Motor neuron (in vitro differentiated cells): ENCODE results near the gene TCAF1. TPM values are rescaled to one million over a fixed set of nuclear protein-coding genes. Genes with fewer than 3 reads are reported as not detected.

Experiments used
- ATAC-seq, 8 experiments: fragments of 200-7000 bp; cut with Tn5 transposase; replicated peaks in 6 of 8; 2 replicates each; pipeline ENCODE4 v1.8.0; 2021; ENCODE audit warnings: mild to moderate bottlenecking in 8 of 8, moderate library complexity in 8 of 8
- H3K27ac ChIP-seq, 2 donors: fragments of 250-450 bp; sonication (Bioruptor Pico); 2 replicates each; pipeline ENCODE4 v1.9.0; 2021; ENCODE audit warnings: antibody characterized with exemption in 2 of 2, mild to moderate bottlenecking in 2 of 2, moderate library complexity in 1 of 2
- H3K4me1 ChIP-seq, 2 donors: fragments of 250-450 bp; sonication (Bioruptor Pico); replicated peaks in 1 of 2; 2 replicates each; pipeline ENCODE4 v1.6.1; 2021; ENCODE audit warnings: antibody characterized with exemption in 2 of 2, mild to moderate bottlenecking in 2 of 2, moderate library complexity in 1 of 2
- H3K4me3 ChIP-seq, 5 donors: fragments of 250-450 bp; sonication (Bioruptor Pico); 2 replicates each; pipeline ENCODE4 v1.9.0; 2021; ENCODE audit warnings: antibody characterized with exemption in 5 of 5, mild to moderate bottlenecking in 5 of 5, moderate library complexity in 4 of 5
- WGBS, 10 experiments: fragments of 450-650 bp; shearing (Covaris generic); methylation state at CpG; one replicate each; pipeline ENCODE4 v1.0.0; 2022; 5-methylcytosine and 5-hydroxymethylcytosine counted together
- in situ Hi-C, 9 experiments: fragments of 400-800 bp; cut with MboI; loops; one replicate each; pipeline ENCODE4 v1.15.0; 2021; ENCODE audit warnings: low sequenced_read_pairs in 9 of 9, low pct_unique_long_range_greater_than_20kb in 2 of 9; ENCODE audit not compliant: unreplicated experiment in 9 of 9
- total RNA-seq, 8 experiments: library from RNA; unstranded; fragments of 300-600 nt; gene quantifications; 2 replicates each; pipeline versions ENCODE4 v1.2.3 to v1.2.4, GENCODE V29; 2022

The TCAF1 gene
- total RNA-seq, 8 experiments from 2014 or later, result 18.3 to 123 (median 83.9) TPM

- no peak overlapping the region for H3K4me3 ChIP-seq
- ATAC-seq, result no peak
- in situ Hi-C loops, result loop anchor here in 1 of 9 experiments (25.0 kb wide), 1 partner anchor 97 kb away; the partner anchor contains the start of gene OR6B1
- WGBS, 10 experiments, result 32 to 100% (median 69%) methylated on average over 1 to 7 of the region's 7 CpGs
- no peaks in the 10 kb centered on the region for H3K4me1 ChIP-seq
- no peak overlapping the region for H3K27ac ChIP-seq
These were observed 13.1 kb upstream of the TCAF1 start for GRCh38 chr7:143914938-143915652.

GRCh38 chr7:143913945-143914615 lies 12.1 kb upstream of the TCAF1 start:
- ATAC-seq, result no peak
- in situ Hi-C loops, result loop anchor here in 1 of 9 experiments (25.0 kb wide), 1 partner anchor 98 kb away; the partner anchor contains the start of gene OR6B1
- H3K4me3 ChIP-seq, result no peak overlapping the region

GRCh38 chr7:143910473-143911248 lies 8.7 kb upstream of the TCAF1 start:
- no peak for ATAC-seq
- Histone ChIP-seq H3K4me3 (no peak overlapping the region), H3K4me1 (no peaks in the 10 kb centered on the region), H3K27ac (no peak overlapping the region)
- WGBS, 10 experiments, result 36 to 100% (median 82%) methylated on average over 1 to 3 of the region's 3 CpGs; no CpG with 5 or more reads in 3 of the 10 experiments
- in situ Hi-C loops, result loop anchor here in 1 of 9 experiments (25.0 kb wide), 1 partner anchor 102 kb away; the partner anchor contains the start of gene OR6B1

More at GRCh38 chr7:143913945-143914615, 12.1 kb upstream of the TCAF1 start:
- WGBS, 10 experiments, result 10 to 100% (median 44%) methylated on average over 1 to 3 of the region's 3 CpGs
- Histone ChIP-seq H3K4me1 (no peaks in the 10 kb centered on the region), H3K27ac (no peak overlapping the region)

GRCh38 chr7:143909863-143910262 lies 7.9 kb upstream of the TCAF1 start:
- 0 to 95% (median 49%) methylated on average over 1 to 3 of the region's 3 CpGs; no CpG with 5 or more reads in 4 of the 10 experiments for WGBS, 10 experiments

GRCh38 chr7:143908120-143908519 lies 6.1 kb upstream of the TCAF1 start:
- 5 to 100% (median 72%) methylated on average over 2 to 5 of the region's 5 CpGs for WGBS, 10 experiments
- in situ Hi-C loops, result loop anchor here in 1 of 9 experiments (25.0 kb wide), 1 partner anchor 104 kb away; the partner anchor contains the start of gene OR6B1
- no peak for ATAC-seq
- H3K27ac ChIP-seq, result no peak overlapping the region
- H3K4me3 ChIP-seq, result no peak overlapping the region
- no peaks in the 10 kb centered on the region for H3K4me1 ChIP-seq

More at GRCh38 chr7:143909863-143910262, 7.9 kb upstream of the TCAF1 start:
- no peak for ATAC-seq
- no peaks in the 10 kb centered on the region for H3K4me1 ChIP-seq
- H3K27ac ChIP-seq, result no peak overlapping the region
- in situ Hi-C loops, result loop anchor here in 1 of 9 experiments (25.0 kb wide), 1 partner anchor 102 kb away; the partner anchor contains the start of gene OR6B1
- no peak overlapping the region for H3K4me3 ChIP-seq

GRCh38 chr7:143906895-143907294 lies 4.9 kb upstream of the TCAF1 start:
- no peak overlapping the region for H3K27ac ChIP-seq
- 67 to 100% (median 96%) methylated on average over 1 to 4 of the region's 5 CpGs; no CpG with 5 or more reads in 4 of the 10 experiments for WGBS, 10 experiments
- H3K4me1 ChIP-seq, result no peaks in the 10 kb centered on the region
- H3K4me3 ChIP-seq, result no peak overlapping the region
- in situ Hi-C loops, result loop anchor here in 1 of 9 experiments (25.0 kb wide), 1 partner anchor 105 kb away; the partner anchor contains the start of gene OR6B1
- no peak for ATAC-seq

GRCh38 chr7:143906151-143906550 lies 4.2 kb upstream of the TCAF1 start:
- WGBS, 10 experiments, result 79 to 95% (median 90%) methylated on average over 2 to 9 of the region's 9 CpGs; no CpG with 5 or more reads in 1 of the 10 experiments
- ATAC-seq, result no peak
- Histone ChIP-seq H3K4me1 (no peaks in the 10 kb centered on the region), H3K4me3 (no peak overlapping the region), H3K27ac (no peak overlapping the region)
- in situ Hi-C loops, result loop anchor here in 1 of 9 experiments (25.0 kb wide), 1 partner anchor 106 kb away; the partner anchor contains the start of gene OR6B1

- in situ Hi-C loops, result loop anchor here in 1 of 9 experiments (25.0 kb wide), 1 partner anchor 107 kb away; the partner anchor contains the start of gene OR6B1
- no peak for ATAC-seq
- Histone ChIP-seq H3K27ac (no peak overlapping the region), H3K4me1 (peaks cover 0 to 2% of the 10 kb centered on the region in 2 donors), H3K4me3 (no peak overlapping the region)
- 29 to 100% (median 68%) methylated on average over 1 of the region's 1 CpG; no CpG with 5 or more reads in 4 of the 10 experiments for WGBS, 10 experiments
These were observed 3.5 kb upstream of the TCAF1 start for GRCh38 chr7:143905509-143905908.

- no peak for ATAC-seq
- H3K4me1 ChIP-seq, result peaks cover 9 to 15% of the 10 kb centered on the region in 2 donors
- in situ Hi-C loops, result loop anchor here in 1 of 9 experiments (25.0 kb wide), 1 partner anchor 110 kb away; the partner anchor contains the start of gene OR6B1
These were observed 440 bp upstream of the TCAF1 start for GRCh38 chr7:143902332-143902899.

GRCh38 chr7:143901332-143901667 lies 676 bp downstream of the TCAF1 start:
- in situ Hi-C loops, result loop anchor here in 1 of 9 experiments (25.0 kb wide), 1 partner anchor 111 kb away; the partner anchor contains the start of gene OR6B1
- ATAC-seq, result peak; percentile 22 to 50 (median 38)
- Histone ChIP-seq H3K4me3 (peak overlapping the region; percentile 75 to 99 (median 80)), H3K4me1 (peaks cover 9 to 15% of the 10 kb centered on the region in 2 donors), H3K27ac (peak overlapping the region; percentile 84 to 85)
- WGBS, 10 experiments, result 0% methylated on average over 1 to 7 of the region's 14 CpGs; no CpG with 5 or more reads in 4 of the 10 experiments

More at GRCh38 chr7:143902332-143902899, 440 bp upstream of the TCAF1 start:
- Histone ChIP-seq H3K4me3 (peak overlapping the region; percentile 75 to 99 (median 80)), H3K27ac (peak overlapping the region in 1 of 2 donors; percentile 33)
- WGBS, 10 experiments, result 0 to 100% (median 80%) methylated on average over 1 to 7 of the region's 14 CpGs; no CpG with 5 or more reads in 3 of the 10 experiments

GRCh38 chr7:143900230-143900766 lies 1.7 kb downstream of the TCAF1 start:
- Histone ChIP-seq H3K4me1 (peaks cover 9 to 15% of the 10 kb centered on the region in 2 donors), H3K4me3 (peak overlapping the region; percentile 75 to 99 (median 80)), H3K27ac (peak overlapping the region; percentile 13 to 59)
- 13 to 100% (median 34%) methylated on average over 1 to 5 of the region's 5 CpGs; no CpG with 5 or more reads in 2 of the 10 experiments for WGBS, 10 experiments
- peak in 3 of 8 experiments; percentile 4 to 6 (median 4) for ATAC-seq
- in situ Hi-C loops, result loop anchor here in 1 of 9 experiments (25.0 kb wide), 1 partner anchor 112 kb away; the partner anchor contains the start of gene OR6B1
